DOHH2 (cell line): ENCODE results near the gene ATXN7L1.

Experiments used
- CTCF ChIP-seq: fragments of 200-600 bp; sonication (generic); IDR thresholded peaks from one replicate; pipeline ENCODE4 v1.5.1; 2014; ENCODE audit warnings: antibody characterized with exemption, mild to moderate bottlenecking, low read depth, low read length; ENCODE audit not compliant: poor library complexity, severe bottlenecking
- EZH2phosphoT487 ChIP-seq: fragments of 200-600 bp; sonication (generic); IDR thresholded peaks from 2 replicates; pipeline ENCODE4 v1.6.1; 2017; ENCODE audit warnings: borderline replicate concordance, mild to moderate bottlenecking, antibody characterized with exemption, low read length, moderate library complexity, mixed read lengths

GRCh38 chr7:105751054-105751453 lies 125.3 kb downstream of the ATXN7L1 start:
- TF ChIP-seq EZH2phosphoT487 (no peak), CTCF (no peak)
